GM19240 (cell line): ENCODE measurements around the gene SACM1L.

Experiments
- DNase-seq: peaks from one replicate; pipeline ENCODE4 v3.0.0; 2011; ENCODE audit warnings: low spot score; ENCODE audit not compliant: insufficient read length

The SACM1L gene

DNA sequence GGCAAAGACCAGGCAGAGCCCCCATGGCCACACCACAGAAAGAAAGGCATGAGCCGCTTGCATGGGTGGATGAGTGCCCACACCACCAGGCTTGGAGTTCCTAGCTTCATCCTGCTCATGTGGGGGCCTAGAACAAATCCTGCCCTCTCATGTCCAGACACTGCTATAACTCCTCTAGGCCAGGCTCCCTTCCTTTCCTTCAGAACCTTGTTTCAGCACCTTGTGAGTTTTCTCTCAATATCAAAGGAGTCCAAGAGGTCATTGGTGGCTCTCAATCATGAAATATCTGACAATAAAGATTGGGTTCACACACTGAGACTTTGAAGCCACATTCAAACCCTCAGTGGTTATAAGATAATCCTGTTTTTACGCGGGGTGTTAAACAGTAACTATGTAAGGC is 94.5 kb downstream of the SACM1L start:
- DNase-seq: no peak

DNA sequence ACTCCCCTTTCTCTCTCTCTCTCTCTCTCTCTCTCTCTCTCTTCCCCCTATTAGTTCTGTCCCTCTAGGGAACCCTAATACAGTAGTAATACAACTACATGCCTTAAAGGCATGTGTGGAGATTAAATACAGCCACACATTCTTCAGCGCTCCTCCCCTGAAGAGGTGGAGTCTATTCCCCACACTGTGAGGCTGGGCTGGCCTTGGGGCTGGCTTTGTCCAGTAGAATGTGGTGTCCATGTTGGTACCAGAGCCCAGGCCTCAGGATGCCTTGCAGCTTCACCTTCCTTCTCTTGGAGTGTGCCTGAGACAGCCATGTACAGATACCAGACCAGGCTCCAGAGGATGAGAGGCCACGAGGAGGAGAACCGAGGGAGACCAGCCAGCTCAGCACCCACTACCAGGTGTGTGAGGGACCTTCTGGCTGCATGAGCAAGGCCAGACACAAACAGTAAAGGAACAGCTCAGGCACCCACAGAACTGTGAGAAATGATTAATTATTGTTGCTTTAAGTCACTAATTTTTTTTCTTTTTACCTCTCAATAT is 96.5 kb downstream of the SACM1L start:
- no peak for DNase-seq

DNA sequence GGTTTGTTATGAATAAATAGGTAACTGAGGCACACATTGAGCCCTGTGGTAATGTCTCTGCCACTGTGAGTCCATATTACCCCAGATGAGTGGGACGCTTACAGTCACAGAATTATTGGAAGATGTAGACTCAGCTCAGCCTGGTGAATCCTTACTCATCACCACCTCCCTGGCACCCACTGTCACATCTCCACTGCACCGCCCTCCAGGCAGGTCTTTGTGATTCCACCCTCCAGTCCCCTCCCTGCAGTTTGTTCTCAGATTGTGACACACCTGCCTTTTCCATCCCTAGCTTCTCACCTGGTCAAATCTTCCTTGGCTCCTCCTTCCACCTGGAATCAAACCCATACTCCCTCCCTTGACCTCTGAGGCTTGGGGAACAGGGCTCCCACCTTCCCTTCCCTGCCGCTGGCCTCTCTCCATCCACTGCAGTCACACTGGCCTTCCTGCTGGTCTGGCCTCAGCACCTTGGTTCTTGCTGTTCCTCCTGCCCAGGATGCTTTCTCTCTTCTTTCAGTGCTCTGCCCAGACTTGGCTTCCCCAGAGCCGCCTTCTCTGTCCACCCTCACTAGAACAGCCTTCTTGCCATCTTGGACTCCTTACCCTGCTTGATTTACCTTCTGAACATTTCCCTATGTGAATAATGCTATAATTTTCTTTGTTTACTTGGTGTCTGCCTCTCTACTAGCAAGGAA is 97.8 kb downstream of the SACM1L start:
- DNase-seq: no peak

DNA sequence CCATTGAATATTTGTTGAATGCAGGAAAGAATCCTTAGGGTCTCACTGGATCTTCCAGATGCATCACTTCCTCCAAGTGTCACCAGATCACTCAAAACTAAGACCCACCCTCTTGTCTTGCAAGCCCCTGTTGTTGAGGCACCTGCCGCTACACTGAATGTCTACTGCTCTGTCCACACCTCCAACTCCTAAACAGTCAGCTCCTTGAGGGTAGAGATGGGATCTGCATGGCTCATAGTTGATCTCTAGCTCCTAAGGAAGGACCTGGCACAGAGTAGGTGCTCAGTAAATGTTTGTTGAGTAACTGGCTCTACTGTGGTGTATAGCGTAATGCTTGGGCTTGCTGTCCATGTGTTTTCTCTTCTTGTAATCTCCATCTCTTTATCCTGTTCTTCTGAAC is 98.4 kb downstream of the SACM1L start:
- no peak for DNase-seq

DNA sequence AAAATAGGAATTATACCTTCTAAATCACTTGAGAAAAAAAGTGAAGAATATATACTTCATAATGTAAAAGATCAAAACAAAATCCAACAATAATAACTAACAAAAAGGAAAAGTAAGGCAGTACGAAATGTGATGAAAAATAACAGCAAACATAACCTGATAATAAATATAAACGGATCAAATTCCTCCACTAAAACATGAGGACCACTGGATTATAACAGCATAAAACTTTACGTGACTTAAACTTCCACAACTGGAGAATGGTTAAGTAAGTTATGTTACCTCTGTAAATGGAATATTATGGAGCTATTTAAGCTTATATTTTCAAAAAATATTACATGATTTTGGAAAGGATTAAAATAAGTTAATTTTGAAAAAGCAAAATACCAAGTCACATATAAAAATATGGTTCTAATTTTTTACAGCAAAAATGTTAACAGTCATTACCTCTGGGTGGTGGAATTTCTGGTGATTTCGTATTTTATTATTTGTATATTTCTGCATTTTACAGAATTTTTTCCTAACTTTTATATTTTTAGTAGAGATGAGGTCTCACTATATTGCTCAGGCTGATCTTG is 100.1 kb downstream of the SACM1L start:
- no peak for DNase-seq

DNA sequence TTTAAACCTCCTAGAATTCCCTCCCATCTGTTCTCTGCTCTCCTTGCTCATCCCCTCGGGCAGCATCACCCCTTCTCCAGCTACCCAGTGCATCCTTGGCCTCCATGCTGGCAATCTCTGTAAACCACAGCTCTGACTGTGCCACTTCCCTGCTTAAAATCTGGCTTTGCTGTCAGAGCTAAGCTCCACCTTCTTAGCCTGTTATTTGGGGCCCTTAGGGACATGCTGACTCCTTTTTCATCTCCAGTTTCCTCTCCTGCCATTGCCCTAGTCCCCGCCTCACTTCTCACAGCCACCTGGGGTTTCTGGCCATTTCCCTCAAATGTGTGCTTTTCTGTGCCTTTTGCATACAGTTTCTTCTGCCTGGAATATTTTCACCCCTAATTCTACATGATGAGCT is 101.4 kb downstream of the SACM1L start:
- DNase-seq: no peak

DNA sequence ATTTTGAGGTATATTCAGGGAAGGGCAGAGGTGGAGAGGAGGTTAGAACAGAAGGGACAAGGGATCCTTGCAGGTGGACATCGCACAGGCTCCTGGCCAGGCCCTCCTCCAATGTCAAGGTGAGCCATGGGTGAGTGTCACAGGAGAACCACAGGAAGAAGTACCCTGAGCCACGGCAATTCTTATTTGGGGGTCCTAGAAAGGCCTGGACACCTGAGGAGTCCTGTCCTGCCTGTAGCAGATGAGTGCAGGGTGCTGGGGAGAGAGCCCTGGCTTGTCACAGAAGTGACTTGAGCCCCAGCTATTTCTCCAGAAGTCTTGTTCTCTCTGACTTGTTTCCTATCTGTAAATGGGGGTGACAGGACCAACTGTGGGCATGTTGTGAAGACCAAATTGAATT is 102.8 kb downstream of the SACM1L start:
- DNase-seq: no peak

DNA sequence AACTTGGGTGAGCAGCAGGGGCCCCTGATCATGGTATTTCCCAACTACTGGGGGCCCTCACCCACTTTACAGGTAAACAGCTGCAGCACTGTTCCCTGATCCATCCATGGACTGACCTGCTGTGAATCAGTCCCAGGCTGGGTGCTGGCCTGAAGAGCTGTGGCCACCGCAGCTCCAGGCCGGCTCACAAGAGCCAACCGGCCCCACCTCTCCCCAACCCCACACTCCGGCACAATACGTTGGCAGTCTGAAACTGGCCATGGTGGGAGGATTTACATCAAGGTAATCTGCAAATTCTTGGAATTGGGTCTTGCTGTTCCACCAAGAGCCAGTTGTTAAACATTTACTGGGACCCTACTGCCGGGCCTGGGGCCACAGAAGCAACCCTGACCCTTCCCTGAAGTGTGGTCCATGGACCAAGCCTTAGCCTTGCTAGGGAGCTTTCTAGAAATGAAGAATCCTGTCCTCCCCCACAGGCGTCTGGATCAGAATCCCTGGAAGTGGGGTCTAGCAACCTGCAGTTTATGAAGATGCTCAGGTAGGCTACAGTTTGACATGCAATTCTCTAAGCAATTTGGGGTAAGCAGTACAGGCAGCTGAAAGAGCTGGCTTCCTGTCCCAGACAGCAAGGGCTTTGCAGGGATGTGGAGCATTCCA is 103.4 kb downstream of the SACM1L start:
- DNase-seq: no peak

DNA sequence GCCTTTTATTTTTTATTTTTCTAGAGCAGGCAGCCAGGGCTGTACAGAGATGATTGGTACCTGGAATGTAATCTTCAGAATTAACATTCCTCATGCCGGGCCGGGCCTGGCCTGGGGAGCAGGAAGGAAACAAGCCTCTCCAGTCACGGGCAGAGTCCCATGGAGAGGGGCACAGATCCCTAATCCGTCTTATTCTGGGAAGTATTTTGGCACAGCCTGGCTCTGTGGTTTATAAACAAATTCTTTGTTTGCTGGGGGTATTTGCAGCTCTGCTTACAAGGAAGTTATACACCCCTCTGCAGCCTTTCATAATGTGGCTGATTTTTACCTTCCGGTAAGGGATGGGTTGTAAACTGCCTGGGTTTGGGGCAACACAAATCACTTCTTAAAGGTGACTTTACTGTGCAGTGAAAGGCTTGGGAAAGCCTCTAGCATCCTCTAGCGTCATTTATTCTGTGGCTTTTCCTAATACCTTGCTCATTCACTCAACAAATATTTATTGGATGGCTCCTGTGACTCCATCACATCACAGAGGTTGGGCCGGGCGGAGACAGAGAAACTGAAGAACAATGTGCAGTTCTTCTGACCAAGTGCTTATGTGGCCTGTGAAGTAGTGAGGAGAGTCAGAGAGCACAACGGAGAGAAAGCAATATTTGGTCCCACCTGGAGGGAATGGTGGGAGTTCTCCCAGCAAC is 104.4 kb downstream of the SACM1L start:
- no peak for DNase-seq

DNA sequence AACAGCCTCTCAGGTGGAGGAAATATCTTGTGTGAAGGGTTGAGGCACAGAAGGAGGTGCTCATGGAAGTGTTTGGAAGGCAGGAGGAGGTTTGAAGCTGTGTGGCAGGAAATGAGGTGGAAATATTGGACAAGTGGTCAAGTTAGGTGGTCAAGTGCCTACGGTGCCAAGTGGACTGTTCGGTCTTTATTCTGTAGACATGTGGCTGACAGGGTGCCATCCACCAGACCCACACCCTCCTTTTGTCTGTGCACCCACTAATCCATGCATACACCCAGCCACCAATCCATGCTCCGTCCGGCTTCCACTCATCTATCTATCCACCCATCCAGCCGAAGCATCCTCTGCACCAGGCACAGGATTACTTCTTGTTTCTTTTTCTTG is 105.0 kb downstream of the SACM1L start:
- DNase-seq: no peak

DNA sequence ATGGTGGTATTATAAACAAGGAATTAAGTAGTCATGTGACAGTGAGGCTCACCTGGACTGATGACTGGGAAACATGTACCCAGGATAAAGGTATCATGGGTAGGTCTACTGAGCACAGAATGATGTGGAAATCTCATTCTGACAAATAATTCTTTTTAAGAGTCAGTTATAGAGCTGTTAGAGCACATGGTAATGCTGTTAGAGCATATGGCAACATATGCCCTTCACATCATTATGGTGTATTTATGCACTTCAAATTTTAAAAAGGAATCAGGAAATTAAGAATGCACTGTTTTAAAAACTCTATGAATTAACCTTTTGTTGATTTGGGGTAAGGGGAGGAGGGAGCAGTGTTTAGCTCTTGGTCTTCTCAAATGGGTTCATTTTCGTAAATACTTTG is 105.5 kb downstream of the SACM1L start:
- DNase-seq: no peak
